GM12892 (cell line): ENCODE measurements around the gene GALNTL6.

ENCODE experiments used
- POLR2A ChIP-seq: IDR thresholded peaks from 2 replicates; pipeline ENCODE4 v1.6.1; 2011; ENCODE audit warnings: low read depth, low read length, control low read depth
- POLR2AphosphoS5 ChIP-seq: IDR thresholded peaks from 2 replicates; pipeline ENCODE4 v1.6.1; 2011; ENCODE audit warnings: low read depth, low read length, control low read depth
- TAF1 ChIP-seq: IDR thresholded peaks from 2 replicates; pipeline ENCODE4 v1.6.1; 2011; ENCODE audit warnings: low read depth, mild to moderate bottlenecking, control low read depth, low read length, borderline replicate concordance

DNA sequence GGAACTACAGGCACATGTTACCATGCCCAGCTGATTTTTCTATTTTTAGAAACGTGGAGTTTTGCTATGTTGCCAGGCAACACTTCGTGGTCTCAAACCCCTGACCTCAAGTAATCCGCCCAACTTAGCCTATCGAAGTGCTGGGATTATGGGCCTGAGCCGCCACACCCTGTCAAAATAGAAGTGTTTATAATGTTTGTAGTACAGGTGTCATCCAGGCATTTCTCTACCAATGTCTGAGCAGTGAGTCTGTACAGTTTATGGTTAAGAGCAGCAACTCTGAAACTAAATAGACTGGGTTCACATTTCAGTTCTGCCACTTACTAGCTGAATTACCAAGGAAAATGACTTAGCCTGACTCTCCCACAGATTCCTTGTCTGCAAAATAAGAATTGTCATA is 895.0 kb downstream of the GALNTL6 start:
- TF ChIP-seq POLR2A (no peak), TAF1 (no peak), POLR2AphosphoS5 (no peak)
